ENCODE data around the gene TMEM256. TPM values are rescaled to one million over a fixed set of nuclear protein-coding genes. Genes with fewer than 3 reads are reported as not detected.

The TMEM256 gene
- total and polyA plus RNA-seq, 2 of the 8 experiments (the other 6 are each of a cell fraction or from before 2014, with no cell fraction given): 97.0 to 350 TPM

DNA sequence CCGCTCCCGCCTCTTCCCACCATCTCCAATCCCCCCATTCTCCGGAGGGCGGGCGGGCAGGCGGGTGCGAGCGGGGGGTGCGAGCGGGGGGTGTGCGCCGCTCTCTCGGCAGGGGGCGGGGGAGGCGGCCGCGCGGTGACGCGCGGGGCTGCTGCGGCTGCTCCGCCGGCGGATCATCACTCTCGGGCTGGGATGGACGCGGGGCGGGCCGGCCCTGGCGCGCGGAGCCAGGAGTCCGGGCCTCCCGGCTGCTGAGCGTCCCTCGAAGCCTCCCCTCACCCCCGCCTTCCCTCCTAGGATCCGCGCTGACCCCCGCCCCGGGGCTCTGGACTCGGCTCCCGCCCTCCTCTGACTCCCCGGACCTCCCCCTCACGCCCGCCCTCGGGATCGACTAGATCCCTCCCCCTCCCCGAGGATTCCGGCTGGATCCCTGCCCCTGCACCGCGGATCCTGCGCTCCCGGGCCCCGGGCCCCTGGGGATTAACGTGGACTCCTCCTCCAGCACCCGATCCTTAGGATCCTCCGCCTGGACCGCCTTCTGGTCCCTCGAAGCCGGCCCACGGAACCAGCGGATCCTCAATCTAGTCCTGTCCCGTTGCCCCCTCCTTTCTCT lies 946 bp upstream of the TMEM256 start:
- Histone ChIP-seq H3K4me2 (ENCODE audit: insufficient read depth in 1 of 2, low read depth in 2 of 2, low read length in 2 of 2) (peak overlapping the region; percentile 90 to 97), H2BK120ac (replicated peaks; ENCODE audit: low read depth, low read length) (no peak overlapping the region), H3K36me3 (ENCODE audit: control insufficient read depth in 2 of 4, insufficient read depth in 4 of 4, low read length in 3 of 4) (peaks cover 2 to 14% (median 10%) of the 10 kb centered on the region in 4 experiments; a peak in 5 of 8 replicates), H3K4me1 (replicated peaks in 1 of 4; ENCODE audit: control insufficient read depth in 3 of 4, insufficient read depth in 4 of 4, low read length in 3 of 4) (peaks cover 0 to 15% (median 11%) of the 10 kb centered on the region in 4 experiments; a peak in 5 of 7 replicates), H2AK5ac (ENCODE audit: low read depth, low read length) (no peak overlapping the region), H3K9ac (replicated peaks in 1 of 4; ENCODE audit: extremely low read depth in 1 of 4, low read depth in 3 of 4, low read length in 3 of 4) (peak overlapping the region; percentile 52 to 76 (median 59)), H3K27me3 (replicated peaks in 1 of 4; ENCODE audit: control insufficient read depth in 3 of 4, extremely low read depth in 1 of 4, insufficient read depth in 3 of 4, low read length in 3 of 4) (no peaks in the 10 kb centered on the region; a peak in 1 of 7 replicates), H2AFZ (ENCODE audit: low read length) (no peak overlapping the region), H2BK20ac (ENCODE audit: low read length) (no peak overlapping the region), H3K14ac (ENCODE audit: insufficient read length) (no peak overlapping the region), H3K9me3 (ENCODE audit: insufficient read depth in 2 of 2, low read depth in 1 of 2, low read length in 1 of 2) (no peaks in the 10 kb centered on the region), H3K56ac (replicated peaks; ENCODE audit: insufficient read length, low read depth, low read length) (no peak overlapping the region), H3K79me2 (ENCODE audit: control insufficient read depth in 1 of 2, insufficient read depth in 2 of 2, low read length in 2 of 2) (peaks cover 0 to 8% of the 10 kb centered on the region in 2 experiments; a peak in 1 of 4 replicates), H4K91ac (replicated peaks; ENCODE audit: insufficient read length, low read length) (no peak overlapping the region), H3K4ac (replicated peaks; ENCODE audit: insufficient read length, low read depth, low read length) (no peak overlapping the region), H3K23me2 (ENCODE audit: low read depth, low read length) (peaks cover 15% of the 10 kb centered on the region; the same call in 1 of the 2 replicates), H4K20me1 (replicated peaks in 1 of 2; ENCODE audit: control insufficient read depth in 1 of 2, insufficient read depth in 2 of 2, low read length in 2 of 2) (peaks cover 0 to 13% of the 10 kb centered on the region in 2 experiments), H4K5ac (ENCODE audit: insufficient read length, low read depth, low read length) (peak overlapping the region; percentile 59), H2BK5ac (ENCODE audit: low read depth, low read length) (peak overlapping the region; percentile 60; the same call in 1 of the 2 replicates), H3K23ac (ENCODE audit: insufficient read length) (no peak overlapping the region), H2BK15ac (ENCODE audit: low read length) (no peak overlapping the region), H3K4me3 (ENCODE audit: extremely low read depth in 1 of 4, insufficient read depth in 2 of 4, low read depth in 3 of 4, low read length in 4 of 4) (peak overlapping the region; percentile 72 to 94 (median 81)), H3K27ac (ENCODE audit: low read depth, low read length) (peak overlapping the region; percentile 55; the same call in 1 of the 2 replicates), H3K18ac (ENCODE audit: extremely low read depth, low read length) (peak overlapping the region; percentile 81), H2BK12ac (ENCODE audit: low read depth, low read length) (no peak overlapping the region), H3K79me1 (ENCODE audit: low read depth, low read length) (peaks cover 6% of the 10 kb centered on the region), H4K8ac (ENCODE audit: extremely low read depth, insufficient read depth, low read length) (peak overlapping the region; percentile 54)
- CTCF ChIA-PET (ENCODE audit: partially characterized antibody): interaction anchor here (0.8 to 3.2 kb wide), 7 partner anchors 9 to 156 kb away, joined by 4 to 22 read pairs (median 5); partner anchors contain the start of genes TMEM95 and TNK1
- WGBS, 2 experiments (ENCODE audit: extremely low coverage in 1 of 2, insufficient coverage in 1 of 2, insufficient read length in 1 of 2, insufficient replicate concordance in 2 of 2, low coverage in 1 of 2, low lambda C conversion rate in 2 of 2, missing lambda C conversion rate in 1 of 2): 1% methylated on average over 16 of the region's 65 CpGs; no CpG with 5 or more reads in 1 of the 2 experiments
- POLR2A ChIA-PET (ENCODE audit: partially characterized antibody): interaction anchor here (0.7 to 8.2 kb wide), 22 partner anchors 9 to 190 kb away, joined by 3 to 66 read pairs (median 4); partner anchors contain the start of genes ACAP1, CHRNB1, FGF11 and PLSCR3
- DNase-seq (ENCODE audit: low read depth in 1 of 2, low spot score in 2 of 2) (peak in 1 of 2 experiments; percentile 81), FAIRE-seq (no peak)
- TF ChIP-seq YY1 (IDR thresholded peaks at IDR 0.05; ENCODE audit: low read depth, low read length): no peak
- no peak for TF ChIP-seq SRF (IDR thresholded peaks at IDR 0.05; ENCODE audit: low read depth, low read length)
- TF ChIP-seq TBP (IDR thresholded peaks at IDR 0.05; ENCODE audit: low read depth, low read length): no peak
- TF ChIP-seq KDM5A (IDR thresholded peaks at IDR 0.05; ENCODE audit: low read length): no peak
- TF ChIP-seq RXRA (IDR thresholded peaks at IDR 0.05; ENCODE audit: insufficient read depth, low read depth, low read length): no peak
- TF ChIP-seq FOSL1 (IDR thresholded peaks at IDR 0.05; ENCODE audit: insufficient read depth, low read depth, low read length): no peak
- TF ChIP-seq RFX5 (IDR thresholded peaks at IDR 0.05; ENCODE audit: borderline replicate concordance, low read depth, low read length): no peak
- TF ChIP-seq CEBPB (IDR thresholded peaks at IDR 0.05; ENCODE audit: low read depth, low read length): no peak
- peak; percentile 74; the same call in 1 of the 2 replicates for TF ChIP-seq RBBP5 (IDR thresholded peaks at IDR 0.05; ENCODE audit: borderline replicate concordance, low read depth, low read length)
- peak; percentile 51 for TF ChIP-seq KDM4A (IDR thresholded peaks at IDR 0.05; ENCODE audit: low read depth, low read length, severe bottlenecking)
- no peak for TF ChIP-seq RAD21 (IDR thresholded peaks at IDR 0.05 in 1 of 2, conservative IDR thresholded peaks at IDR 0.05 in 1 of 2; ENCODE audit: low read depth in 2 of 2, low read length in 2 of 2)
- no peak for TF ChIP-seq EGR1 (IDR thresholded peaks at IDR 0.05; ENCODE audit: borderline replicate concordance, low read depth, low read length)

Measured in H1 (cell line).